Astrocyte of the spinal cord (primary cell): ENCODE results near the gene DNAH8.

ENCODE experiments used
- DNase-seq: peaks from one replicate; pipeline ENCODE4 v3.0.0; 2011; ENCODE audit warnings: low read depth, low spot score
- H3K4me3 ChIP-seq: 2 replicates; pipeline ENCODE4 v1.5.1; 2011; ENCODE audit warnings: low read depth, mild to moderate bottlenecking, low read length, moderate library complexity
- in situ Hi-C: cut with HindIII; loops from 2 replicates; pipeline ENCODE4 v1.10.0; 2017; ENCODE audit warnings: low sequenced_read_pairs
- TF ChIP-seq, protein P1 (sequence below): IDR thresholded peaks from 2 replicates; pipeline ENCODE4 v1.5.1; 2012; ENCODE audit warnings: low read depth, mild to moderate bottlenecking, low read length, inconsistent platforms

The DNAH8 gene

DNA sequence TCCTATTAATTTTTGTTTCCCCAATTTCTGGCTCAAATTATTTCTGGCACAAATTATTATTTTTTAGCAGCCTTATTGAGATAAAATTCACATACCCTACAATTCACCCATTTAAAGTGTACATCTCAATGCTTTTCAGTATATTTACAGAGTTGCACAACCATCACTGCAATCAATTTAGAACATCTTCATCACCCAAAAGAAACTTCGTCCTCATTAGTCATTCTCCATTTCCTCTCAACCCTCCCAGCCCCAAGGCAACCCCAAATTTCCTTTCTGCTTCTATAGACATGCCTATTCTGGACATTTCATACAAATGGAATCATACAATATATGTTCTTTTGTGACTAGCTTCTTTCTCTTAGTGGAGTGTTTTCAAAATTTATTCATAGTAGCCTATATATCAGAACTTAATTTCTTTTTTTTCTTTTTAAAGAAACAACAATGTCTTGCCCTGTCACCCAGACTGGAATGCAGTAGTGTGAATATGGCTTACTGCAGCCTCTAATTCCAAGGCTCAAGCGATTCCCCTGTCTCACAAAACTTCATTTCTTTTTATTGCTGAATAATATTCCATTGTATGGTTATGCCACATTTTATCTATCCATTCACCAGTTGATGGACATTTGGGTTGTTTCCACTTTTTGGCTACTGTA, 84.5 kb downstream of the DNAH8 start:
- H3K4me3 ChIP-seq: no peak overlapping the region
- in situ Hi-C loops: no loop called here
- TF ChIP-seq, protein P1, sequence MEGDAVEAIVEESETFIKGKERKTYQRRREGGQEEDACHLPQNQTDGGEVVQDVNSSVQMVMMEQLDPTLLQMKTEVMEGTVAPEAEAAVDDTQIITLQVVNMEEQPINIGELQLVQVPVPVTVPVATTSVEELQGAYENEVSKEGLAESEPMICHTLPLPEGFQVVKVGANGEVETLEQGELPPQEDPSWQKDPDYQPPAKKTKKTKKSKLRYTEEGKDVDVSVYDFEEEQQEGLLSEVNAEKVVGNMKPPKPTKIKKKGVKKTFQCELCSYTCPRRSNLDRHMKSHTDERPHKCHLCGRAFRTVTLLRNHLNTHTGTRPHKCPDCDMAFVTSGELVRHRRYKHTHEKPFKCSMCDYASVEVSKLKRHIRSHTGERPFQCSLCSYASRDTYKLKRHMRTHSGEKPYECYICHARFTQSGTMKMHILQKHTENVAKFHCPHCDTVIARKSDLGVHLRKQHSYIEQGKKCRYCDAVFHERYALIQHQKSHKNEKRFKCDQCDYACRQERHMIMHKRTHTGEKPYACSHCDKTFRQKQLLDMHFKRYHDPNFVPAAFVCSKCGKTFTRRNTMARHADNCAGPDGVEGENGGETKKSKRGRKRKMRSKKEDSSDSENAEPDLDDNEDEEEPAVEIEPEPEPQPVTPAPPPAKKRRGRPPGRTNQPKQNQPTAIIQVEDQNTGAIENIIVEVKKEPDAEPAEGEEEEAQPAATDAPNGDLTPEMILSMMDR: no peak
- DNase-seq: no peak

DNA sequence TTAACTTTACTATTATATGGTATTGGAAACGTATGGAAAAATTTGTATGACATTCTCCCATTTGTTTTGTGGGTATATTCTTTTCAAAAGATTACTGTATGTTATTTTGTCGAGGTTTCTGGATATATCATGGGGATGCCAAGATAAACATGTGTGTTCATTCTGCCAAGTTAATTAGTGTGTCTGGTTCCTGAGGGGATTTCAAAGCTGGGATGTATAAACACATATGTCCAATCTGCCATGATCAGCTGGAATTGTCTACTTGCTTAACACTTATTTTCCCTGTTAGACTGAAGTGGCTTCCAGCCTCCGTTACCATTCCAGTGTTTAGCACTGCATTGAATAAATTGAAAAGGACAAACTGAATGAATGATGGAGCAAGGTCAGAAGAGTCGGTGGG, 86.2 kb downstream of the DNAH8 start:
- DNase-seq: no peak
- TF ChIP-seq, protein P1: no peak
- in situ Hi-C loops: no loop called here
- no peak overlapping the region for H3K4me3 ChIP-seq

DNA sequence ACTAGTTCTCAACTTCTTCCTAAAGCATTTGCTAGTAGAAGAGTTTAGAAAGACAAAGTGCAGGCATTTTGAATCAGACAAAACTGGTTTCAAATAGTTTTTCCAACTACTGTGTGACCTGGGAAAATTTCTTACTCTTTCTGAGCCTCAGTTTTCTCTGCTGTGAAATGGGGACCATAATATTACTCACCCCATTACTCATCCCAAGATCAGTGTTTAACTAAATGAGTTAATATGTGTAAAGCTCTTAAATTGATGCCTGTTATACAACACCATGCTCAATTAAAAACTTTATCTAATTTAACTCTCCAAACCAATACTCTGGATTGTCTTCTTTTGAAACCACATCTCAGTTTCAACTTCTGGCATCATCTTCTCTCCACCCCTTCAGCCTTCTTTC, 87.4 kb downstream of the DNAH8 start:
- H3K4me3 ChIP-seq: no peak overlapping the region
- TF ChIP-seq, protein P1: no peak
- in situ Hi-C loops: no loop called here
- no peak for DNase-seq

DNA sequence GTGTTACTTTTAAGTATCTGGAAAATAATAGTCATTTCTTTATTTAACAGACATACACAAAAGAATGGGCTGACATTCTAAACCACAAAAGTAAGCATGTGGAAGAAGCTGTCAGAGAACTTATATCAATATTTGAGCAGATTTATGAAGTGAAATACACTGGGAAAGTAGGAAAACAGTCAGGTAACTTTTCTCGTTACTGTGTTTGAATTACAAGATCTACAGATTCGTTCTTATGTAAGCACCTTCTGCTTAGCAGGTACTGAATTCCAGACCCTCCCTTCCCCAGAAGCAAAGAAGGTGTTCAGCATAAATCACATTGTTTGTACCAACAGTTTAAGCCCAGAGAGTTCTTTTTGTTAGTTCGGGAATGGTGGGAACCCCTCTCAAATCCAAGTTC, 88.0 kb downstream of the DNAH8 start:
- TF ChIP-seq, protein P1: no peak
- DNase-seq: no peak
- no peak overlapping the region for H3K4me3 ChIP-seq
- in situ Hi-C loops: no loop called here

DNA sequence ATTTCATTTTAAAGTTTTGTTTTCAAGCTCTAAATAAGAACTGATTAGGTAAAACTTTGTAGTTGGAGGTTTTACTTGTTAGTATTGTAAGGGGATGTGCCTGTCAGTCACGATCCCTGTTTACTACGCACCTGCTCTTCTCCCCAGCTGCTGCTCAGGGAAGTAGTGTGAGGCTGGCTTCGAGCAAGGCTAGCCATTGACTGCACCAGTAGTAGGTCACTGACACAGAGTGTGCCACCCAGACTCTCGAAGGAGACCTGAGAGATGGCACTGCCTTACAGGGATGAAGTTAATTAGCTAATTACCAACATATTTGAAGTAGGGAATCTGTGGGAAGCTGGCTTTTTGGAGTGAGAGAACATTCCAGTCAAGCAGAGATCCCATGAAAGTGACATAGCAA, 89.2 kb downstream of the DNAH8 start:
- in situ Hi-C loops: no loop called here
- no peak for DNase-seq
- TF ChIP-seq, protein P1: no peak
- H3K4me3 ChIP-seq: no peak overlapping the region

DNA sequence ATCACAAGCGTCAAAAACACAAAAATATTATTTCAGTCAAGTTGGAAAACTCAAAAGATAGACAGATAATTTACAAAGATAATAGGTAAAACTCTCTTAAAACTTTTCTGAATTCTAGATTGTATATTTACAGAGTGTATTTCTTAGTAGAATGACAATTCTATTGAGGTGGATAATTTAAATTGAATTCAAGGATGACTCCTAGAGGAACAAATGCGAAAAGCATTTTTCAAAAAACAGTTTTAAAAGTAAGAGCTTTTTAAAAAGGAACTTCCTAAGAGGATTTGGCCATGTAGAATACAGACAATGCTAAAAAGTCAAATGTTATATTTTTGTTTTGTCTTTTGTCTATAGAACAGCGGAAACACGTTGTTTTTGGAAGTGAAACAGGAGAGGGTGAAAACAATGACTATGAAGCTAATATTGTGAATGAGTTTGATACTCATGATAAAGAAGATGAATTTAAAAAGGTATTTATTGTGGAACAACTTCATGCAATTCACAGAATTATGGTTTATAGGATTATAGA, 90.1 kb downstream of the DNAH8 start:
- no peak overlapping the region for H3K4me3 ChIP-seq
- TF ChIP-seq, protein P1: no peak
- in situ Hi-C loops: no loop called here
- DNase-seq: peak; percentile 10

DNA sequence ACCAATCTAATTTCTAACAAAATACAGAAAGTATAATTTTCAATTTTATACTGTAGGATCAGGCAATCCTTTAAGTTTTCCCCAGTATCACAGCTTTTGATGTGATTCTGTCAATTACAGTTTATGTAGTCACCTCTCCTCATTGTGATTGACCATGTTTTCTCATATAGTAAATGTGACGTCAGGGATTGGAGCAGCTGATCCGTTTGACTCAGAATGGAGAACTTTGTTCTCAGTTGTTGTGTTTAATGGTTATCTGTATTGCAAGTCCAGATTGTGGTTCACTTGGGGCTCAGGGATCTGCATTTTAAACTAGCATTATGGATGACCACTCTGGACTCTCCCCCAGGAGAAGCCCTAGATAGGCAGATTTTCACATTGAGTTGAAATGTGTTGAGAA, 90.6 kb downstream of the DNAH8 start:
- TF ChIP-seq, protein P1: no peak
- no peak overlapping the region for H3K4me3 ChIP-seq
- in situ Hi-C loops: no loop called here
- no peak for DNase-seq
